B cell (primary cell): ENCODE data around the gene C14orf180. TPM values are rescaled to one million over a fixed set of nuclear protein-coding genes. Genes with fewer than 3 reads are reported as not detected.

Source experiments
- ATAC-seq: fragments of 200-7000 bp; cut with Tn5 transposase; one replicate; pipeline ENCODE4 v1.10.0; 2021; ENCODE audit warnings: low read depth, mild to moderate bottlenecking, moderate number of reproducible peaks, moderate library complexity
- CTCF ChIA-PET: fragments of 350-600 bp; sonication (Branson Sonifier 250); formaldehyde crosslinking; loops from one replicate; lab custom pipeline; 2021; ENCODE audit warnings: antibody characterized with exemption, inconsistent platforms; lab: Charles Lee
- POLR2A ChIA-PET: fragments of 350-600 bp; sonication (Branson Sonifier 250); formaldehyde crosslinking; loops from one replicate; lab custom pipeline; 2021; ENCODE audit warnings: antibody characterized with exemption; lab: Charles Lee
- DNase-seq: peaks from one replicate; pipeline ENCODE4 v3.0.0; 2013
- H2AFZ ChIP-seq: 2 replicates; pipeline ENCODE4 v1.6.1; 2012; ENCODE audit warnings: mild to moderate bottlenecking, low read depth, low read length; ENCODE audit not compliant: insufficient read depth, poor library complexity, severe bottlenecking
- H3K27ac ChIP-seq, 2 donors: 1 replicate in 1 of 2; 2 replicates in 1 of 2; pipeline ENCODE4 v1.5.1; 2012 to 2013; ENCODE audit warnings: low read length in 2 of 2, mild to moderate bottlenecking in 2 of 2, moderate library complexity in 1 of 2
- H3K27me3 ChIP-seq, 4 experiments: fragments of 200-600 bp in 1 of 4; sonication (generic) in 1 of 4; replicated peaks in 1 of 4; 1 replicate in 2 of 4; 2 replicates in 2 of 4; pipeline versions ENCODE4 v1.6.1 to v1.7.0; 2013 to 2016; ENCODE audit warnings: low read length in 3 of 4, mild to moderate bottlenecking in 2 of 4, mixed read lengths in 1 of 4, moderate library complexity in 1 of 4; ENCODE audit not compliant: insufficient read depth in 4 of 4, control insufficient read depth in 3 of 4; ENCODE audit errors: control extremely low read depth in 1 of 4
- H3K36me3 ChIP-seq, 2 experiments: replicated peaks in 1 of 2; 1 replicate in 1 of 2; 2 replicates in 1 of 2; pipeline versions ENCODE4 v1.6.1 to v1.7.1; 2013; ENCODE audit warnings: low read length in 1 of 2; ENCODE audit not compliant: insufficient read depth in 2 of 2, control insufficient read depth in 1 of 2; ENCODE audit errors: control extremely low read depth in 1 of 2, extremely low read depth in 1 of 2
- H3K4me1 ChIP-seq, 2 donors: fragments of 200-600 bp in 1 of 2; sonication (generic) in 1 of 2; 1 replicate in 1 of 2; 2 replicates in 1 of 2; pipeline versions ENCODE4 v1.5.1 to v1.6.1; 2013 to 2017; ENCODE audit warnings: low read length in 2 of 2; ENCODE audit not compliant: control insufficient read depth in 2 of 2, insufficient read depth in 2 of 2
- H3K4me2 ChIP-seq: replicated peaks from 2 replicates; pipeline ENCODE3; 2012; ENCODE audit warnings: mild to moderate bottlenecking, low read depth, low read length; ENCODE audit not compliant: poor library complexity, severe bottlenecking
- H3K4me3 ChIP-seq, 5 experiments: fragments of 200-600 bp in 1 of 5; sonication (generic) in 1 of 5; 1 replicate in 3 of 5; 2 replicates in 2 of 5; pipeline versions ENCODE4 v1.5.1 to v1.7.0; 2011 to 2016; ENCODE audit warnings: low read length in 4 of 5, mild to moderate bottlenecking in 4 of 5, low read depth in 2 of 5, control low read depth in 1 of 5, moderate library complexity in 1 of 5; ENCODE audit not compliant: insufficient read depth in 1 of 5; ENCODE audit errors: control extremely low read depth in 1 of 5, extremely low read depth in 1 of 5
- H3K79me2 ChIP-seq: fragments of 200-600 bp; sonication (generic); one replicate; pipeline ENCODE4 v1.6.0; 2016; ENCODE audit warnings: low read length; ENCODE audit not compliant: control insufficient read depth, insufficient read depth
- H3K9ac ChIP-seq: fragments of 200-600 bp; sonication (generic); 2 replicates; pipeline ENCODE4 v1.6.1; 2017; ENCODE audit warnings: mild to moderate bottlenecking, low read length, moderate library complexity
- H3K9me3 ChIP-seq, 3 donors: one replicate each; pipeline versions ENCODE4 v1.6.1 to v1.7.1; 2013; ENCODE audit warnings: low read length in 2 of 3; ENCODE audit not compliant: control insufficient read depth in 2 of 3, insufficient read depth in 1 of 3; ENCODE audit errors: control extremely low read depth in 1 of 3
- H4K20me1 ChIP-seq: 2 replicates; pipeline ENCODE4 v1.6.0; 2012; ENCODE audit warnings: mild to moderate bottlenecking, low read length; ENCODE audit not compliant: insufficient read depth, control insufficient read depth, poor library complexity, severe bottlenecking
- H3K27ac Mint-ChIP-seq: one replicate; pipeline ENCODE4 v1.8.0; 2021; ENCODE audit warnings: mixed read lengths
- H3K27me3 Mint-ChIP-seq: one replicate; pipeline ENCODE4 v1.8.0; 2021; ENCODE audit warnings: mixed read lengths
- H3K4me1 Mint-ChIP-seq: one replicate; pipeline ENCODE4 v1.8.0; 2021; ENCODE audit warnings: mixed read lengths
- H3K4me3 Mint-ChIP-seq: one replicate; pipeline ENCODE4 v1.8.0; 2021; ENCODE audit warnings: mixed read lengths
- H3K9me3 Mint-ChIP-seq: one replicate; pipeline ENCODE4 v1.8.0; 2022; ENCODE audit warnings: mixed read lengths; ENCODE audit not compliant: insufficient read depth
- EZH2 ChIP-seq: IDR thresholded peaks from 2 replicates; pipeline ENCODE4 v1.6.1; 2012; ENCODE audit warnings: borderline replicate concordance, low read depth, mild to moderate bottlenecking, moderate library complexity, low read length; ENCODE audit not compliant: insufficient read depth, poor library complexity, severe bottlenecking
- WGBS: methylation state at CpG from one replicate; pipeline ENCODE4 v1.1.5; 2013; ENCODE audit warnings: missing lambda C conversion rate; ENCODE audit not compliant: insufficient coverage; 5-methylcytosine and 5-hydroxymethylcytosine counted together
- intact Hi-C: fragments of 100-400 bp; cut with micrococcal nuclease; formaldehyde crosslinking; loops from one replicate; pipeline ENCODE4 v1.10.0; 2022
- polyA plus RNA-seq: library from polyadenylated mRNA; depleted of rRNA; stranded (reverse); fragments of >200 nt; gene quantifications from 2 replicates; pipeline ENCODE4 v1.2.3, GENCODE V29; 2012
- total RNA-seq, 2 donors: library from RNA; stranded (reverse); fragments of 120-200 nt in 1 of 2; gene quantifications; 1 replicate in 1 of 2; 2 replicates in 1 of 2; pipeline versions ENCODE4 v1.2.3 to v1.2.4, GENCODE V29; 2013 to 2022
- TF ChIP-seq, protein P1 (sequence below): fragments of 200-600 bp; IDR thresholded peaks from one replicate; pipeline ENCODE4 v1.8.0; 2022; ENCODE audit warnings: antibody characterized with exemption, mild to moderate bottlenecking

Gene C14orf180
- total and polyA plus RNA-seq, 2 donors (not counting 1 experiment from before 2014, with no cell fraction given): not detected

DNA sequence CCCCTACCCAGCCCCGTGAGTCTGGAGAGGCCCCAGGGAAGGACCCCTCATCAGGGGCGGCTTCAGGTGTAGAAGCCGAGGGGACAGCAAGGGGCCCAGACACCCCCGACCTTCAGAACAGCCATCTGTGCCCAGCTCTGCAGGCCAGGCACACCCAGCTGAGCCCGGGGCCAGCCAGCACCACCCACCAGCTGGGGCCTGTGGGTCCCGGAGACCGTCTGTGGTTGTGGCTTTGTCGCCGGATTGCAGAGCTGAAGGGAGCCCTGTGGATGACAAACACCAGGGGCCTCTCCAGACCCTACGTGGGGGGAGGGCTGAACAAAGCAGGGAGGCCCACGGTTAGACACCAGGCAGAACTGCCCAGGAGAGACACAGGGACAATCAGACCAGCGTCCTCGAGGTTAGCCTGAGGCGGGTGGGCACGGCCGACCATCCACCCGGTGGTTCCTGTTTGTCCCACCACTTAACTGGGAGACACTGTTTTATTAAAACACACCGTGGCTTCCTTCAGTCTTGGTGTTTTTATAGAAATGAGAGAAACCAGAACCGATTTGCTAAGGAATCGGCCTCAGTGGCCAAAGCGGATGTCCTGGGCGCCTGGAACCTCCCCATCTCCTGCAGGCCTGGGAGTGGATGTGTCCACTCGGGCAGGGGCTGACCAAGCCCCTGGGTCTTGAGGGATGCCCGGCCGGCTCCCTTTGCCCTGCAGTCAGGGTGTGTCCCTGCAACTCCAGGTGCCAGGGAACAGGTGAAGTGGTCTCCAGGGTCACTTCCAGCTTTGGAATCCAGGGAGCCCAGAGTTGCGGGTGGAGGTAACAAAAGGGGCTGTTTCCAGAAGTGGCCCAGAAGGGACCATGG, 10.0 kb downstream of the C14orf180 start:
- intact Hi-C loops: no loop called here
- no peaks in the 10 kb centered on the region for H3K36me3 ChIP-seq
- no peaks in the 10 kb centered on the region for H4K20me1 ChIP-seq
- H3K27me3 ChIP-seq: peaks cover 0 to 2% (median 0%) of the 10 kb centered on the region in 4 experiments
- H3K4me3 ChIP-seq: no peak overlapping the region
- no peak overlapping the region for H3K4me2 ChIP-seq
- DNase-seq (no peak), ATAC-seq (no peak)
- no peaks in the 10 kb centered on the region for H3K79me2 ChIP-seq
- H2AFZ ChIP-seq: no peak overlapping the region
- Mint-ChIP-seq H3K4me1 (no peaks in the 10 kb centered on the region), H3K27me3 (peaks cover 18% of the 10 kb centered on the region), H3K27ac (no peak overlapping the region), H3K9me3 (no peaks in the 10 kb centered on the region), H3K4me3 (no peak overlapping the region)
- no peaks in the 10 kb centered on the region for H3K9me3 ChIP-seq
- no peaks in the 10 kb centered on the region for H3K4me1 ChIP-seq
- no peak for TF ChIP-seq EZH2
- TF ChIP-seq, protein P1, sequence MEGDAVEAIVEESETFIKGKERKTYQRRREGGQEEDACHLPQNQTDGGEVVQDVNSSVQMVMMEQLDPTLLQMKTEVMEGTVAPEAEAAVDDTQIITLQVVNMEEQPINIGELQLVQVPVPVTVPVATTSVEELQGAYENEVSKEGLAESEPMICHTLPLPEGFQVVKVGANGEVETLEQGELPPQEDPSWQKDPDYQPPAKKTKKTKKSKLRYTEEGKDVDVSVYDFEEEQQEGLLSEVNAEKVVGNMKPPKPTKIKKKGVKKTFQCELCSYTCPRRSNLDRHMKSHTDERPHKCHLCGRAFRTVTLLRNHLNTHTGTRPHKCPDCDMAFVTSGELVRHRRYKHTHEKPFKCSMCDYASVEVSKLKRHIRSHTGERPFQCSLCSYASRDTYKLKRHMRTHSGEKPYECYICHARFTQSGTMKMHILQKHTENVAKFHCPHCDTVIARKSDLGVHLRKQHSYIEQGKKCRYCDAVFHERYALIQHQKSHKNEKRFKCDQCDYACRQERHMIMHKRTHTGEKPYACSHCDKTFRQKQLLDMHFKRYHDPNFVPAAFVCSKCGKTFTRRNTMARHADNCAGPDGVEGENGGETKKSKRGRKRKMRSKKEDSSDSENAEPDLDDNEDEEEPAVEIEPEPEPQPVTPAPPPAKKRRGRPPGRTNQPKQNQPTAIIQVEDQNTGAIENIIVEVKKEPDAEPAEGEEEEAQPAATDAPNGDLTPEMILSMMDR: no peak
- ChIA-PET POLR2A (no interaction called here), CTCF (no interaction called here)
- H3K9ac ChIP-seq: no peak overlapping the region
- H3K27ac ChIP-seq: no peak overlapping the region
- WGBS: 79% methylated on average over 21 of the region's 26 CpGs

- Histone ChIP-seq H3K4me3 (no peak overlapping the region), H3K4me2 (no peak overlapping the region), H3K9ac (no peak overlapping the region), H3K36me3 (no peaks in the 10 kb centered on the region), H3K9me3 (no peaks in the 10 kb centered on the region), H3K79me2 (no peaks in the 10 kb centered on the region), H3K27me3 (peaks cover 0 to 2% (median 0%) of the 10 kb centered on the region in 4 experiments), H3K27ac (no peak overlapping the region), H3K4me1 (no peaks in the 10 kb centered on the region), H2AFZ (no peak overlapping the region), H4K20me1 (no peaks in the 10 kb centered on the region)
- POLR2A ChIA-PET: no interaction called here
- CTCF ChIA-PET: no interaction called here
- peaks cover 17% of the 10 kb centered on the region for H3K27me3 Mint-ChIP-seq
- DNase-seq: no peak
- TF ChIP-seq EZH2: no peak
- TF ChIP-seq, protein P1: no peak
- H3K4me1 Mint-ChIP-seq: no peaks in the 10 kb centered on the region
- intact Hi-C loops: no loop called here
- no peak for ATAC-seq
- no peak overlapping the region for H3K27ac Mint-ChIP-seq
- H3K4me3 Mint-ChIP-seq: no peak overlapping the region
- no peaks in the 10 kb centered on the region for H3K9me3 Mint-ChIP-seq
- 86% methylated on average over 22 of the region's 23 CpGs for WGBS
Observed at GRCh38 chr14:104590240-104590965, 10.8 kb downstream of the C14orf180 start.
